GM18511 (cell line): ENCODE results near the gene ZFP82.
A peak's percentile ranks its signal among the peaks of the same experiment; 100 is the strongest.

ENCODE experiments used
- ATAC-seq: cut with Tn5 transposase; IDR thresholded peaks from one replicate; pipeline ENCODE4 v1.9.1; 2021; ENCODE audit warnings: mild to moderate bottlenecking, moderate library complexity; ENCODE audit not compliant: unreplicated experiment

Gene ZFP82

GRCh38 chr19:36418287-36419001 is at the start of gene ZFP82:
Gene ZFP82, minus strand, starts transcription at chr19:36418644. Its CDS starts 8,855 bp downstream, at chr19:36409789.
- ATAC-seq = peak; percentile 90

- no peak for ATAC-seq
Measured at GRCh38 chr19:36460046-36460445, 41.6 kb upstream of the ZFP82 start.

- no peak for ATAC-seq
Measured at GRCh38 chr19:36456831-36457230, 38.4 kb upstream of the ZFP82 start.

GRCh38 chr19:36449059-36449670 is 30.7 kb upstream of the ZFP82 start:
- no peak for ATAC-seq

GRCh38 chr19:36441339-36441738 is 22.9 kb upstream of the ZFP82 start:
- no peak for ATAC-seq

GRCh38 chr19:36436531-36436930 is 18.1 kb upstream of the ZFP82 start:
- no peak for ATAC-seq

- no peak for ATAC-seq
Measured at GRCh38 chr19:36423925-36424324, 5.5 kb upstream of the ZFP82 start.

- no peak for ATAC-seq
Measured at GRCh38 chr19:36421749-36422481, 3.5 kb upstream of the ZFP82 start.

- no peak for ATAC-seq
Measured at GRCh38 chr19:36420961-36421748, 2.7 kb upstream of the ZFP82 start.

- no peak for ATAC-seq
Measured at GRCh38 chr19:36417752-36418286, 625 bp downstream of the ZFP82 start.

- ATAC-seq = no peak
Measured at GRCh38 chr19:36409841-36410240, 8.6 kb downstream of the ZFP82 start.

- ATAC-seq = no peak
Measured at GRCh38 chr19:36408101-36408500, 10.3 kb downstream of the ZFP82 start.

- no peak for ATAC-seq
Measured at GRCh38 chr19:36404498-36404897, 13.9 kb downstream of the ZFP82 start.

GRCh38 chr19:36401475-36401874 is 17.0 kb downstream of the ZFP82 start:
- no peak for ATAC-seq

- ATAC-seq = no peak
Measured at GRCh38 chr19:36398571-36398970, 19.9 kb downstream of the ZFP82 start.

- no peak for ATAC-seq
Measured at GRCh38 chr19:36392916-36393673, 25.3 kb downstream of the ZFP82 start.

- no peak for ATAC-seq
Measured at GRCh38 chr19:36379510-36379819, 39.0 kb downstream of the ZFP82 start.

GRCh38 chr19:36378625-36379509 is 39.6 kb downstream of the ZFP82 start, which contains the start of gene ZFP14:
Gene ZFP14, minus strand, starts transcription at chr19:36379201. Its CDS starts 11,309 bp downstream, at chr19:36367892.
- peak; percentile 98 for ATAC-seq

- no peak for ATAC-seq
Measured at GRCh38 chr19:36377541-36378178, 40.8 kb downstream of the ZFP82 start.
